ENCODE data around the gene CAPN9.

Gene CAPN9

DNA sequence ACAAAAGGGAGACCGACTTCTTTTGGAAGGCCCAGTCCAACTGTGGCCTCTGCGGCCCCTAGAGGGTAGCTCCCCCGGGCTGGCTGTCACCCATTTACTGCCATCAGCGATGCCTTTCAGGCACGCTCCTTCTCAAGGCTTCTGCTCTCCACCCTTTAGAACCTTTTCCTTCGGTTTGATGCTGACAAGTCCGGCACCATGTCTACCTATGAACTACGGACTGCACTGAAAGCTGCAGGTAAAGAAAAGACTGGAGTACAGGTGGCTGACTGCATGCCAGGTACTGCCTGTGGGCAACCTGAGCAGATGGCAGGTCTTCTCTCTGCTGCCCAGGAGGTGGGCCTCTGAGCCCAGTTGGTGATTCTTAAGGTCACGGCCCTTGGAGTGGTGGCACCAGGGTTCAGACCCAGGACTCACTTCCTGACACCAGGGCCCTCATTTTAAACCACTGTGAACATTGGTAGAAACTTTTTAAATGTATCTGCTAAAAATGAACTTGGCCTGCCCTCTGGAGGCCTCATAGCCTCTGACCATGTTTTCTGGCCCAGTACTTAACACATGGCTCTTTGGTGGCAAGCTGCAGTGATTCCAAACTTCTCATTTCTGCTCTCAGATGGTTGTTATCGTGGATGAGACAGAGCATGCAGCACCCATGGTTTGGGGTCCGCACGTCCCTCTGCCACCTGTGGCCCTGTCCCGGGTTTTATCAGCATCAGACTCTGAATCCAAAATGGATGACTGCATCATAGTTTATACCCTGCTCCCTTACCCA is 45.7 kb downstream of the CAPN9 start:
- ChIA-PET POLR2A (no interaction called here), CTCF (interaction anchor here (1.1 to 1.5 kb wide), 3 partner anchors 12 to 159 kb away, joined by 3 to 6 read pairs (median 5); no protein-coding TSS in a partner anchor)
- no peak overlapping the region for H3K4me3 ChIP-seq (ENCODE audit: low read depth, low read length)
- TF ChIP-seq, protein P1, sequence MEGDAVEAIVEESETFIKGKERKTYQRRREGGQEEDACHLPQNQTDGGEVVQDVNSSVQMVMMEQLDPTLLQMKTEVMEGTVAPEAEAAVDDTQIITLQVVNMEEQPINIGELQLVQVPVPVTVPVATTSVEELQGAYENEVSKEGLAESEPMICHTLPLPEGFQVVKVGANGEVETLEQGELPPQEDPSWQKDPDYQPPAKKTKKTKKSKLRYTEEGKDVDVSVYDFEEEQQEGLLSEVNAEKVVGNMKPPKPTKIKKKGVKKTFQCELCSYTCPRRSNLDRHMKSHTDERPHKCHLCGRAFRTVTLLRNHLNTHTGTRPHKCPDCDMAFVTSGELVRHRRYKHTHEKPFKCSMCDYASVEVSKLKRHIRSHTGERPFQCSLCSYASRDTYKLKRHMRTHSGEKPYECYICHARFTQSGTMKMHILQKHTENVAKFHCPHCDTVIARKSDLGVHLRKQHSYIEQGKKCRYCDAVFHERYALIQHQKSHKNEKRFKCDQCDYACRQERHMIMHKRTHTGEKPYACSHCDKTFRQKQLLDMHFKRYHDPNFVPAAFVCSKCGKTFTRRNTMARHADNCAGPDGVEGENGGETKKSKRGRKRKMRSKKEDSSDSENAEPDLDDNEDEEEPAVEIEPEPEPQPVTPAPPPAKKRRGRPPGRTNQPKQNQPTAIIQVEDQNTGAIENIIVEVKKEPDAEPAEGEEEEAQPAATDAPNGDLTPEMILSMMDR (IDR thresholded peaks at IDR 0.05; ENCODE audit: insufficient read depth, low read length, missing control alignments), result no peak
- DNase-seq (ENCODE audit: low read depth, low spot score), result no peak

DNA sequence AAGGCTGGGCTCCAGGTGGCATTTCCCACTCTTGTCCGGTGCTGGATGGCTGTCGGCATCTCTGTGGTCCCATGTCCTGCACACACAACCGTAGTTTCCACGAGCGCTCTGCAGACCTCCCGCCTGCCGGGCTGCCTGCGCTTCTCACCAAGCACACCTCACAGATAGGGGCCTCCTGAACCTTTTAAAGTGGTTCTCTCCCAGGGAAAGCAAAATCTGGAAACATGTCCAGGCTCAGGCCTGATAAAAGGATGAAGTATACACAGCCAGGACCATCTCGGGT is 46.2 kb downstream of the CAPN9 start:
- TF ChIP-seq, protein P1 (IDR thresholded peaks at IDR 0.05; ENCODE audit: insufficient read depth, low read length, missing control alignments), result no peak
- no peak overlapping the region for H3K4me3 ChIP-seq (ENCODE audit: low read depth, low read length)
- ChIA-PET CTCF (no interaction called here), POLR2A (no interaction called here)
- no peak for DNase-seq (ENCODE audit: low read depth, low spot score)

DNA sequence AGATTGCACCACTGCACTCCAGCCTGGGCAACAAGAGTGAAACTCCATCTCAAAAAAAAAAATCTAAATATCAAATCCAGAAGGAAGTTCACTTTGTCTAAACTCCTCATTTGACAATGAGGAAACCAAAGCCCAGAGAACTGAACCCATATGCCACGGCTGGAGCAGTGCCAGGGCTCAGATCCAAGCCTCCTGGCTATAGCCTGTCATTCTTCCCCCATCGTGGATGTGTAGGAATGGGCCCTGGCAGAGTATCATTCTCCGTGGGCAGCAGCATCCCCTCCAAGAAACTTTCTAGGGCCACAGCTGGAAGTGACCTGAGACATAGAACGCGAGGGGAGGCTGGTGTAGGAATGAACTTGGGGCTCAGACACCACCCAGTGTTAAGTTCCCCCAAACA is 47.2 kb downstream of the CAPN9 start:
- ChIA-PET CTCF (interaction anchor here (5.5 to 11.3 kb wide), 3 partner anchors 124 to 416 kb away, joined by 48 to 261 read pairs (median 86); no protein-coding TSS in a partner anchor), POLR2A (no interaction called here)
- no peak overlapping the region for H3K4me3 ChIP-seq (ENCODE audit: low read depth, low read length)
- DNase-seq (ENCODE audit: low read depth, low spot score), result no peak
- TF ChIP-seq, protein P1 (IDR thresholded peaks at IDR 0.05; ENCODE audit: insufficient read depth, low read length, missing control alignments), result no peak

GRCh38 chr1:230794871-230795605 is 47.9 kb downstream of the CAPN9 start:
- ChIA-PET CTCF (interaction anchor here (5.0 to 11.3 kb wide), 4 partner anchors 7 to 416 kb away, joined by 48 to 261 read pairs (median 70); no protein-coding TSS in a partner anchor), POLR2A (no interaction called here)
- H3K4me3 ChIP-seq (ENCODE audit: low read depth, low read length), result no peak overlapping the region
- TF ChIP-seq, protein P1 (IDR thresholded peaks at IDR 0.05; ENCODE audit: insufficient read depth, low read length, missing control alignments), result no peak
- DNase-seq (ENCODE audit: low read depth, low spot score), result no peak

DNA sequence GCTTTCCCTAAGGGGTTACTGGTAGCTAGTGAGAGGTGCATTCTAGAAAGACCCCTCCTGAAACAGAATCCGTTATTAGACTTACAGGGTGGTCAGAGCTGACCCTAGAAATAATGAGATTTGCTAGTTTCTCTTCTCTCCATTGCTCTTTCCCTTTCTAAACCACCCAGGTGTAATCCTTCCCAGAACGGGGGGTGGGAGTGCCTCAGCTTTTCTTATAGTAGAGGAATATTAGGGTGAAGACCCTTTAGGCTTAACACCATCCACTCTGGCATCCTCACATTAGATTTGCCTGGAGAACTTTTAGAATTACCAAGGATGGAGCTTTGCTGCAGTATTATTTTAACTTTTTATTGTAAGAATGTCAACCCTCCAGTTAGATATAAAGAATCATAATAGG is 49.4 kb downstream of the CAPN9 start:
- no peak overlapping the region for H3K4me3 ChIP-seq (ENCODE audit: low read depth, low read length)
- TF ChIP-seq, protein P1 (IDR thresholded peaks at IDR 0.05; ENCODE audit: insufficient read depth, low read length, missing control alignments), result no peak
- ChIA-PET POLR2A (no interaction called here), CTCF (interaction anchor here (0.6 to 11.3 kb wide), 29 partner anchors 9 to 799 kb away, joined by 3 to 261 read pairs (median 6); partner anchors contain the start of genes ARV1 and TTC13)
- DNase-seq (ENCODE audit: low read depth, low spot score), result no peak

- no peak overlapping the region for H3K4me3 ChIP-seq (ENCODE audit: low read depth, low read length)
- no peak for DNase-seq (ENCODE audit: low read depth, low spot score)
- POLR2A ChIA-PET, result no interaction called here
- CTCF ChIA-PET, result interaction anchor here (0.6 to 11.3 kb wide), 47 partner anchors 9 to 435 kb away, joined by 3 to 261 read pairs (median 5); partner anchors contain the start of genes ARV1 and TTC13
- TF ChIP-seq, protein P1 (IDR thresholded peaks at IDR 0.05; ENCODE audit: insufficient read depth, low read length, missing control alignments), result no peak
These were observed 50.3 kb downstream of the CAPN9 start for GRCh38 chr1:230797376-230797920.

All from AG04449 (cell line).